Ishikawa (cell line): ENCODE results near the gene HGS.
A peak's percentile ranks its signal among the peaks of the same experiment; 100 is the strongest.

Source experiments
- CEBPB ChIP-seq: IDR thresholded peaks from 2 replicates; pipeline ENCODE4 v1.6.1; 2012
- EP300 ChIP-seq: IDR thresholded peaks from 2 replicates; pipeline ENCODE4 v1.6.1; 2012; ENCODE audit warnings: borderline replicate concordance
- NFIC ChIP-seq: IDR thresholded peaks from 2 replicates; pipeline ENCODE4 v1.6.1; 2012
- RAD21 ChIP-seq: IDR thresholded peaks from 2 replicates; pipeline ENCODE4 v1.6.1; 2012; ENCODE audit warnings: low read depth
- TAF1 ChIP-seq: IDR thresholded peaks from 2 replicates; pipeline ENCODE4 v1.6.1; 2012; ENCODE audit warnings: low read depth, mild to moderate bottlenecking
- TEAD4 ChIP-seq: IDR thresholded peaks from 2 replicates; pipeline ENCODE4 v1.6.1; 2012
- TF ChIP-seq, protein P1 (sequence below): IDR thresholded peaks from 2 replicates; pipeline ENCODE4 v1.6.1; 2012; ENCODE audit warnings: low read depth, mild to moderate bottlenecking

DNA sequence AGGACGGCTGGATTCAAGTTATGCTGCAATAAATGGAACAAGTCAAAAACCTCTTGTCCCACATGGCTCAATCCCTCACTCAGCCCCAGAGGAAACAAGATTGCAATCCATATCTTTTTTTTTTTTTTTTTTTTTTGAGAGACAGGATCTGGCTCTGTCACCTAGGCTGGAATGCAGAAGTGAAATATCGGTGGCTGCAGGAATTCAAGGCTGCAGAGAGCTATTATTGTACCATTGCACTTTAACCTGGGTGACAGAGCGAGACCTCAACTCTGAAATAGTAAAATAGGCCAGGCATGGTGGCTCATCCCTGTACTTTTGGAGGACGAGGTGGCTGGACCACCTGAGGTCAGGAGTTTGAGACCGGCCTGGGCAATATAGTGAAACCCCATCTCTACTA, 24.8 kb upstream of the HGS start:
- TF ChIP-seq TAF1 (no peak), NFIC (no peak), TEAD4 (0 out of 2 replicates have a peak, but pooled peaks have one; percentile 33), RAD21 (no peak), EP300 (no peak), CEBPB (no peak)
- TF ChIP-seq, protein P1, sequence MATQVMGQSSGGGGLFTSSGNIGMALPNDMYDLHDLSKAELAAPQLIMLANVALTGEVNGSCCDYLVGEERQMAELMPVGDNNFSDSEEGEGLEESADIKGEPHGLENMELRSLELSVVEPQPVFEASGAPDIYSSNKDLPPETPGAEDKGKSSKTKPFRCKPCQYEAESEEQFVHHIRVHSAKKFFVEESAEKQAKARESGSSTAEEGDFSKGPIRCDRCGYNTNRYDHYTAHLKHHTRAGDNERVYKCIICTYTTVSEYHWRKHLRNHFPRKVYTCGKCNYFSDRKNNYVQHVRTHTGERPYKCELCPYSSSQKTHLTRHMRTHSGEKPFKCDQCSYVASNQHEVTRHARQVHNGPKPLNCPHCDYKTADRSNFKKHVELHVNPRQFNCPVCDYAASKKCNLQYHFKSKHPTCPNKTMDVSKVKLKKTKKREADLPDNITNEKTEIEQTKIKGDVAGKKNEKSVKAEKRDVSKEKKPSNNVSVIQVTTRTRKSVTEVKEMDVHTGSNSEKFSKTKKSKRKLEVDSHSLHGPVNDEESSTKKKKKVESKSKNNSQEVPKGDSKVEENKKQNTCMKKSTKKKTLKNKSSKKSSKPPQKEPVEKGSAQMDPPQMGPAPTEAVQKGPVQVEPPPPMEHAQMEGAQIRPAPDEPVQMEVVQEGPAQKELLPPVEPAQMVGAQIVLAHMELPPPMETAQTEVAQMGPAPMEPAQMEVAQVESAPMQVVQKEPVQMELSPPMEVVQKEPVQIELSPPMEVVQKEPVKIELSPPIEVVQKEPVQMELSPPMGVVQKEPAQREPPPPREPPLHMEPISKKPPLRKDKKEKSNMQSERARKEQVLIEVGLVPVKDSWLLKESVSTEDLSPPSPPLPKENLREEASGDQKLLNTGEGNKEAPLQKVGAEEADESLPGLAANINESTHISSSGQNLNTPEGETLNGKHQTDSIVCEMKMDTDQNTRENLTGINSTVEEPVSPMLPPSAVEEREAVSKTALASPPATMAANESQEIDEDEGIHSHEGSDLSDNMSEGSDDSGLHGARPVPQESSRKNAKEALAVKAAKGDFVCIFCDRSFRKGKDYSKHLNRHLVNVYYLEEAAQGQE, result no peak
